Left cardiac atrium (tissue), 4 donors: ENCODE results near the gene ATP5MG. TPM values are rescaled to one million over a fixed set of nuclear protein-coding genes. Genes with fewer than 3 reads are reported as not detected.

Experiments used
- ATAC-seq, 2 donors: fragments of 200-7000 bp; cut with Tn5 transposase; one replicate each; pipeline ENCODE4 v1.9.1; 2020; ENCODE audit warnings: mild to moderate bottlenecking in 2 of 2, moderate library complexity in 2 of 2
- DNase-seq: peaks from one replicate; pipeline ENCODE4 v3.0.0-alpha.2; 2020
- intact Hi-C, 2 donors: fragments of 100-400 bp; cut with DNase I; formaldehyde crosslinking; loops; one replicate each; pipeline versions ENCODE4 v1.14.1 to v1.15.1; 2022 to 2023
- total RNA-seq, 2 donors: library from RNA; stranded (reverse); fragmentation: NEBNext Ultra II Directional; extraction: Animal tissue kit (Norgen Biotek cat#: 25700); gene quantifications; one replicate each; pipeline ENCODE4 v1.2.1, GENCODE V29; 2021
- donor health status: DM: no; HTN: yes; CAD: no.
- donor health status: DM: no; HTN: yes; CAD: no; lungs with severe emphysema.
- donor health status: DM: yes; HTN: yes; CAD: no.
- donor health status: Dilated cardiomyopathy.

ATP5MG gene
- total RNA-seq, 2 donors from 2014 or later = 567 to 582 TPM

- no peak for ATAC-seq
- DNase-seq = peak; percentile 39
- intact Hi-C loops = loop anchor here in 1 of 2 donors (5.0 kb wide), 1 partner anchor 34 kb away; the partner anchor contains the start of gene ATP5MG
Measured at GRCh38 chr11:118436639-118437207, 35.3 kb downstream of the ATP5MG start.

- peak in 1 of 2 donors; percentile 16 for ATAC-seq
Measured at GRCh38 chr11:118437208-118438125, 36.1 kb downstream of the ATP5MG start.

GRCh38 chr11:118438314-118438931, 37.0 kb downstream of the ATP5MG start:
- intact Hi-C loops = loop anchor here in 1 of 2 donors (5.0 kb wide), 1 partner anchor 36 kb away; the partner anchor contains the start of gene ATP5MG
- ATAC-seq = peak in 1 of 2 donors; percentile 15
- peak; percentile 48 for DNase-seq

More at GRCh38 chr11:118437208-118438125, 36.1 kb downstream of the ATP5MG start:
- DNase-seq = peak; percentile 47
- intact Hi-C loops = loop anchor here in 1 of 2 donors (5.0 kb wide), 1 partner anchor 35 kb away; the partner anchor contains the start of gene ATP5MG

GRCh38 chr11:118439646-118440045, 38.2 kb downstream of the ATP5MG start:
- ATAC-seq = no peak
- DNase-seq = no peak
- intact Hi-C loops = loop anchor here in 1 of 2 donors (5.0 kb wide), 1 partner anchor 37 kb away; the partner anchor contains the start of gene ATP5MG

GRCh38 chr11:118441770-118442275, 40.4 kb downstream of the ATP5MG start:
- ATAC-seq (no peak), DNase-seq (no peak)
- intact Hi-C loops = no loop called here

GRCh38 chr11:118442301-118442700, 40.9 kb downstream of the ATP5MG start:
- intact Hi-C loops = no loop called here
- DNase-seq (no peak), ATAC-seq (no peak)

GRCh38 chr11:118442908-118443589, 41.6 kb downstream of the ATP5MG start:
- intact Hi-C loops = no loop called here
- no peak for DNase-seq
- ATAC-seq = no peak

GRCh38 chr11:118443590-118444218, 42.3 kb downstream of the ATP5MG start:
- intact Hi-C loops = no loop called here
- no peak for ATAC-seq
- DNase-seq = no peak

- intact Hi-C loops = no loop called here
- DNase-seq = no peak
- no peak for ATAC-seq
Measured at GRCh38 chr11:118447423-118447822, 46.0 kb downstream of the ATP5MG start.

GRCh38 chr11:118448294-118448693, 46.9 kb downstream of the ATP5MG start:
- no peak for DNase-seq
- intact Hi-C loops = no loop called here
- ATAC-seq = no peak

- intact Hi-C loops = no loop called here
- DNase-seq = no peak
- ATAC-seq = no peak
Measured at GRCh38 chr11:118449316-118449918, 48.0 kb downstream of the ATP5MG start.

- intact Hi-C loops = no loop called here
- no peak for DNase-seq
- ATAC-seq = no peak
Measured at GRCh38 chr11:118450451-118450850, 49.0 kb downstream of the ATP5MG start.

Other genes starting within 250 kb of the ATP5MG start
- gene SCN4B, start 248.8 kb upstream of the ATP5MG start, total RNA-seq = 10 to 100 TPM in 1 of 2 donors, 1 to 10 TPM in 1; 5.9 to 11.3 TPM
- 10 to 100 TPM in 1 of 2 donors, 1 to 10 TPM in 1; 3.3 to 10.1 TPM for gene SCN2B, start 225.0 kb upstream of the ATP5MG start, total RNA-seq
- gene JAML, start 176.6 kb upstream of the ATP5MG start, total RNA-seq = 1 to 10 TPM; 2.5 to 5.3 TPM
- 1 to 10 TPM; 1.0 to 1.1 TPM for gene MPZL3, start 149.2 kb upstream of the ATP5MG start, total RNA-seq
- gene MPZL2, start 137.3 kb upstream of the ATP5MG start, total RNA-seq = 10 to 100 TPM; 11.6 to 47.8 TPM
- gene CD3E, start 96.9 kb upstream of the ATP5MG start, total RNA-seq = 1 to 10 TPM; 1.6 to 3.7 TPM
- 1 to 10 TPM in 1 of 2 donors, under 1 TPM in 1; 0.86 to 2.0 TPM for gene CD3D, start 58.9 kb upstream of the ATP5MG start, total RNA-seq
- gene CD3G, start 57.3 kb upstream of the ATP5MG start, total RNA-seq = 1 to 10 TPM in 1 of 2 donors, under 1 TPM in 1; 0.76 to 1.4 TPM
- gene UBE4A, start 42.0 kb upstream of the ATP5MG start, total RNA-seq = 10 to 100 TPM; 32.9 to 41.2 TPM
- gene KMT2A, start 34.9 kb downstream of the ATP5MG start, total RNA-seq = 10 to 100 TPM; 23.7 to 25.2 TPM
- gene TTC36, start 125.9 kb downstream of the ATP5MG start, total RNA-seq = 1 to 10 TPM in 1 of 2 donors, not detected in 1; 1.2 TPM
- 10 to 100 TPM in 1 of 2 donors, 1 to 10 TPM in 1; 8.8 to 10.1 TPM for gene TMEM25, start 129.6 kb downstream of the ATP5MG start, total RNA-seq
- 10 to 100 TPM; 13.4 to 18.8 TPM for gene IFT46, start 164.3 kb downstream of the ATP5MG start, total RNA-seq
- gene ARCN1, start 170.8 kb downstream of the ATP5MG start, total RNA-seq = 100 to 1,000 TPM in 1 of 2 donors, 10 to 100 TPM in 1; 98.2 to 129 TPM
- gene PHLDB1, start 206.0 kb downstream of the ATP5MG start, total RNA-seq = 100 to 1,000 TPM; 108 to 159 TPM